ENCODE data around the gene CD6.

Gene CD6

GRCh38 chr11:61028135-61028729 is 56.8 kb downstream of the CD6 start:
- no peak for DNase-seq (ENCODE audit: low spot score)

GRCh38 chr11:61032824-61033223 is 61.3 kb downstream of the CD6 start:
- no peak for DNase-seq (ENCODE audit: low spot score)

DNA sequence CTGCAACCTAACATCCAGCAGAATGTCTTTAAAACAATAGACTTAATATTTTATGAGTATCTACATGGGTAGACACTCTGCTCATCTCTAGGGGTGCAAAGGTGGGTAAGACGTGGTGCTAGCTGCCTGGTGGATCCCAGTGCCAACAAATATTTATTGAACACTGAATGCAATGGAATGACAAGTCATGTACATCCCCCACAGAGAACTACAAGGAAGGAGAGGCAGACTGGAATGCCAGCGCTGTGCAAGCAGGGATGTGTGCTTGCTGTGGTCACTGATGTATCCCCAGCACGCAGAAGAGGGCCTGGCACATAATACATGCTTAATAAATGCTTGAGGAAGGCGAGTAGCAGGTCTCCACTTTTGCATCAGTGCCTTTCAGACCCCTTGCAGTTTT is 61.9 kb downstream of the CD6 start:
- no peak for DNase-seq (ENCODE audit: low spot score)

- no peak for DNase-seq (ENCODE audit: low spot score)
Measured at GRCh38 chr11:61034111-61034510, 62.6 kb downstream of the CD6 start.

DNA sequence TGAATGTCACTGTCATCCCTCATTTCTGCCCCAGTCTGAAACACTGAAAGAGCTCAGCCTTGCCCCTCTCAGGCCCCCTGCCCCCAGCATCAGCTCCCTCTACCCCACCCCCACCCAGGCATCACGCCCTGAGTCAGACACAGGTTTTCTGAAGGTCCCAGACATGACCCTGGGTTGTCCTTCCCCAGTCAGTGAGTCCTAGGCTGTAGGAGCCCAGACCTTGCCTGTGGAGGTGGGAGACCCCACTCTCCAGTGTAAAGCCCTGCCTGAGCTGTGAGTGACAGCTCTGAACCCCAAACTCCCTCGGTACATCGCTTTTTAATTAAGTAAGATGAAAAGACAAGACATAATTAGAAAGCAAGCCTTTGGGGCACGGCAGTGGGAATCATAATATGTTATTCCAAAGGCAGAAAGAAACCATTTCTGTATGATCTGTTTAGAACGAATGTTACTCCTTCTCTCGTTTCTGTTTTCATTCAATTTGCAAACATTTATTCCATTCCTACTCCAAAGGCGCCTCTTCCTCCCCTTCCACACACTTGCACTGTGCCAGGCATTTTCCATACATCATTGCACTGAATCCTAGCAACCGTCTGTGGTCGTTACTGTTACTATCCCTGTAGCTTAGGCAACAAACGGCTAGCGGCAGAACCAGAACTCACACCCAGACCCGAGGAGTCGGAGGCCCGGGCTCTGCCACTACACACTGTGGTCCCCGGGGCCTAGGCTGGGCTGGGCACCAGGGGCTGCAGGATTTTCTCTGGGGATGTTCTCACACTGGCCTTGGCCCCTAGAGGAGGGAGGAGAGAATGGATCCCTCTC is 63.4 kb downstream of the CD6 start:
- DNase-seq (ENCODE audit: low spot score): no peak

DNA sequence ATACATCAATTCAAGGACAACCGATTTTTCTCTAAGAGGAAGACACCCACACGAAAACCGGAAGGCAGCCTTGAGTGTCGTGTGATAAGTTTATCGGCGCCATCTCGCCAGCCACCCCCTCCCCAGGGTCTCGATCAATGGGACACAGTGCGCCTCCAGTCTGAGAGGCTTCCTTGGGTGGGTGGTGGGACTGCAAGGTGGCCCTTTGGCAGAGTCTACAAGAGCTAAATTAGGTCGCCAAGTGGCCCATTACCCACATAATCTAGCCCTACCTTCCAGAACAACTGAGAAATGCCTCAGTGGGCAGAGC is 64.0 kb downstream of the CD6 start:
- DNase-seq (ENCODE audit: low spot score): no peak

DNA sequence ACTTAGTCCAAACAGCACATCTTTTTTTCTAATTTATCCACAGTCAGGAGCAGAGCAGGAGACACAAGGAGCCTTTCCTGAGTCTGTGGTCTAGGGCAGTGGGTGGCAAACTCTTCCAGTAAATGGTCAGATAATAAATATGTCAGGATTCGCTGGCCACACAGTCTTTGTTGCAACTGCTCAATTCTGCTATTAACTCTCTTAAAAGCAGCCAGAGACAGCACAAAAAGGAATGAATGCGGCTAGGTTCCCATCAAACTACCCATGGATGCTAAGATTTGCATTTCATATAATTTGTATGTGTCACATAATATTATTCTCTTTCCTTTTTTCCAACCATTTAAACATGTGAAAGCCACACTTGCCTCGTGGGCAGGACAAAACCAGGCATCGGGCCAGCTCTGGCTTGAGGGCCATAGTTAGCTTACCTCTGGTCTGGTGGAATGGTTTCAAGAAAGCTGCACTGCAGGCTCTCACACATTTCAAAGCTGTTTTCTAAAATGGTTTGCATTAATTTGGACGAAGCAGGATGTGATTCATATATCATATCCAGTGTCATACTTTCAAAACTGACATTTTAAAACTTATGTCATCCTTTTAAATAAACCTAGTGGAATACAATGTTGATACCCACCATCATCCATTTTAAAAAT is 66.1 kb downstream of the CD6 start:
- DNase-seq (ENCODE audit: low spot score): no peak

DNA sequence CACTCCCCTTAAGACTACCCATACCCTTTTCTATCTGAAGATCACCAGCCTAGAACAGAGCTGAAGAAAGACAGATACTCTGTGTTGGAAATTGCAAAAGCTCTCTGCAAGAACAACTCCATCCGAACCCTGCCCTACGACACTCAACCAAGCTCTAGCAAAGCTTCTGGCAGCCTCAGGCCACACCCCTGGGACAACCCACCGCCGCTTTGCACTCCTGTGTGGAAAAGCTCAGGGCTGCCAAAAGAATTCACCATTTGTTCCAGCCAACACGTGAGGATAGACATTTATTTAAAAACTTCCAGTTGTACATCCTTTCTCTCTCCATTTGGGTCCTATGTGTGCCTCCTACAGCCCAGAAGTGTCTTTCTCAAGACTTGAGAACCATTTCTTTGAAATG is 68.4 kb downstream of the CD6 start:
- no peak for DNase-seq (ENCODE audit: low spot score)

- DNase-seq (ENCODE audit: low spot score): no peak
Measured at GRCh38 chr11:61041755-61042518, 70.5 kb downstream of the CD6 start.

- DNase-seq (ENCODE audit: low spot score): no peak
Measured at GRCh38 chr11:61042537-61042936, 71.1 kb downstream of the CD6 start.

GRCh38 chr11:61042961-61043540 is 71.6 kb downstream of the CD6 start:
- no peak for DNase-seq (ENCODE audit: low spot score)

GRCh38 chr11:61045271-61045670 is 73.8 kb downstream of the CD6 start:
- DNase-seq (ENCODE audit: low spot score): no peak

DNA sequence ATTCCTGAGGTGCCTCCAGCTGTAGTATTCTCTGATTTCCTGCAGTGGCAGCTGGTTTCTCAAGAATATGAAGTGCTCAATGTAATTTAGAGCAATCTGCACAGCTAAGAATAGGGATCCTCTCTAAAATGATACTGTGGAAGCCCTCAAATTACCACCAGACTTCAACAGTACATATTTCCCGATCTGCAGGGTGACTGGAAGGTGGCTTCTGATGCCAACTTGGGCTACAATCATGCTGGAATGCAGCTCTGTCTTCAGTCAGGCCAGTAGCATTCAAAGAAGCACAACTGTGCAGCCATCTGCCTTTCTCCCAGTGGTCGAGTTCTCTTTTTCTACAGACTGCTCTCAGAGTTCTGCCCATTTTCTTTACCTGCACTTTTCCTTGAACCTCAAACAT is 75.4 kb downstream of the CD6 start:
- no peak for DNase-seq (ENCODE audit: low spot score)

GRCh38 chr11:61048368-61049062 is 77.0 kb downstream of the CD6 start:
- no peak for DNase-seq (ENCODE audit: low spot score)

DNA sequence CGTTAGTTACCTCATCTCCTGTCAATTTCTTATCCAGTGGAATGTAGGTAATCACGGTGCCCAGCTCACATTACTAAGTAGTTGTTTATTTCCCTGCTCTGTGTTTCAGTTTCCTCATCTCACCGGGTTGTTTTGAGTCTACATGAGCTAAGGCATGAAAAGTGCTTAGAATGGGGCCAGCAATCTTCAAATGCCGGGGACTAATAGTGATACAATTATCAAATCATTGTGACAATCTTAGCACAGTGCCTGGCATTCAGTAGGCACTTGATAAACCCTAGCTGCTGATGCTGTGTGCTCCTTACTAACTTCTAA is 77.5 kb downstream of the CD6 start:
- no peak for DNase-seq (ENCODE audit: low spot score)

GRCh38 chr11:61049859-61050258 is 78.4 kb downstream of the CD6 start:
- DNase-seq (ENCODE audit: low spot score): no peak

GRCh38 chr11:61052182-61052972 is 80.9 kb downstream of the CD6 start:
- no peak for DNase-seq (ENCODE audit: low spot score)

GRCh38 chr11:61053191-61053590 is 81.7 kb downstream of the CD6 start:
- DNase-seq (ENCODE audit: low spot score): no peak

DNA sequence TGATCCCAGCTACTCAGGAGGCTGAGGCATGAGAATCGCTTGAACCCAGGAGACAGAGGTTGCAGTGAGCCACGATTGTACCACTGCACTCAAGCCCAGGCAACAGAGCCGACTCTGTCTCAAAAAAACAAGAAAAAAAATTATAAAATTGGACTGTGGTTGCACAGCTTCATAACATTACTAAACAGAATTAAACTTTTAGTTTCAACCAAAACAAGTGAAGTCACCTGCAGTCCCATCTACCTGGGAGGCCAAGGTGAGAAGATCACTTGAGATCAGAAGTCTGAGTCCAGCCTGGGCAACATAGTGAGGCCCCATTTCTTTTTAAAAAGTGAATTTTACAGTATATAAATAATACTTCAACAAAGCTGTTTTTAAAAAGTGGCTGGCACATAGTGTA is 83.0 kb downstream of the CD6 start:
- DNase-seq (ENCODE audit: low spot score): no peak

- no peak for DNase-seq (ENCODE audit: low spot score)
Measured at GRCh38 chr11:61054927-61055562, 83.6 kb downstream of the CD6 start.

DNA sequence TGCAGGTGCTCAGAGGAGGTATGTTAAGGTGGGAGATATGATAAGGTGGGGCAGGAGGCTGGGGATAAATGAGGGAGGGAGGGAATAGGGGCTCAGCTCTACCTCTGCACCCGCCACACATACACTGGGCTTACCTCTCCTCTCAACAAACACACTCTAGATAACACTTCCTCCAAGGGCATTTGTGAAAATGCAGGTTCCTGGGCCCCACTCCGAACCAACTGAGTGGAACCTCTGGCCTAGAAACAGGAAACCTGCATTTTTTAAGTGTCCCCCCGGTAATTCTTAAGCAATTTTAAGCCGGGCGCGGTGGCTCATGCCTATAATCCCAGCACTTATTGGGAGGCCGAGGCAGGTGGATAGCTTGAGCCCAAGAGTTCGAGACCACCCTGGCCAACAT is 84.3 kb downstream of the CD6 start:
- DNase-seq (ENCODE audit: low spot score): no peak
